Ectodermal cell (in vitro differentiated cells): Measurements from ENCODE around the gene EML1.

Experiments used
- H3K27ac ChIP-seq: 2 replicates; pipeline ENCODE4 v1.7.0; 2013; ENCODE audit warnings: mild to moderate bottlenecking, low read depth, low read length; ENCODE audit not compliant: insufficient read depth, poor library complexity, severe bottlenecking
- H3K27me3 ChIP-seq: 2 replicates; pipeline ENCODE4 v1.7.0; 2013; ENCODE audit warnings: mild to moderate bottlenecking, low read length; ENCODE audit not compliant: insufficient read depth, control insufficient read depth, poor library complexity, severe bottlenecking
- H3K36me3 ChIP-seq: one replicate; pipeline ENCODE4 v1.7.0; 2013; ENCODE audit warnings: low read length; ENCODE audit not compliant: control insufficient read depth, insufficient read depth
- H3K4me1 ChIP-seq: one replicate; pipeline ENCODE4 v1.7.0; 2013; ENCODE audit warnings: low read length; ENCODE audit not compliant: control insufficient read depth, insufficient read depth
- H3K4me3 ChIP-seq: 2 replicates; pipeline ENCODE4 v1.7.0; 2013; ENCODE audit warnings: low read depth, low read length, control low read depth; ENCODE audit not compliant: insufficient read depth
- H3K9me3 ChIP-seq: 2 replicates; pipeline ENCODE4 v1.7.0; 2013; ENCODE audit warnings: mild to moderate bottlenecking, low read length, moderate library complexity; ENCODE audit not compliant: control insufficient read depth
- WGBS, 2 experiments: methylation state at CpG; one replicate each; pipeline ENCODE4 v1.1.7; 2013; ENCODE audit warnings: missing lambda C conversion rate in 2 of 2; 5-methylcytosine and 5-hydroxymethylcytosine counted together

EML1 gene

GRCh38 chr14:99896361-99896760 is 103.1 kb downstream of the EML1 start:
- no peaks in the 10 kb centered on the region for H3K9me3 ChIP-seq
- H3K36me3 ChIP-seq: peaks cover 11% of the 10 kb centered on the region
- H3K4me1 ChIP-seq: peaks cover 18% of the 10 kb centered on the region
- WGBS, 2 experiments: 84 to 86% methylated on average over 3 of the region's 3 CpGs
- H3K27ac ChIP-seq: no peak overlapping the region
- no peak overlapping the region for H3K4me3 ChIP-seq
- H3K27me3 ChIP-seq: no peaks in the 10 kb centered on the region

- 95 to 96% methylated on average over 4 to 6 of the region's 7 CpGs for WGBS, 2 experiments
- Histone ChIP-seq H3K27me3 (no peaks in the 10 kb centered on the region), H3K4me3 (no peak overlapping the region), H3K36me3 (peaks cover 38% of the 10 kb centered on the region), H3K9me3 (no peaks in the 10 kb centered on the region), H3K27ac (no peak overlapping the region), H3K4me1 (no peaks in the 10 kb centered on the region)
Measured at GRCh38 chr14:99899578-99900178, 106.5 kb downstream of the EML1 start.

GRCh38 chr14:99902925-99903324 is 109.7 kb downstream of the EML1 start:
- no peaks in the 10 kb centered on the region for H3K27me3 ChIP-seq
- H3K4me1 ChIP-seq: no peaks in the 10 kb centered on the region
- no peak overlapping the region for H3K4me3 ChIP-seq
- no peak overlapping the region for H3K27ac ChIP-seq
- no peaks in the 10 kb centered on the region for H3K9me3 ChIP-seq
- H3K36me3 ChIP-seq: peaks cover 51% of the 10 kb centered on the region

GRCh38 chr14:99904506-99904905 is 111.3 kb downstream of the EML1 start:
- H3K9me3 ChIP-seq: no peaks in the 10 kb centered on the region
- no peak overlapping the region for H3K27ac ChIP-seq
- no peak overlapping the region for H3K4me3 ChIP-seq
- 91 to 97% methylated on average over 2 of the region's 2 CpGs for WGBS, 2 experiments
- peaks cover 53% of the 10 kb centered on the region for H3K36me3 ChIP-seq
- H3K27me3 ChIP-seq: no peaks in the 10 kb centered on the region
- no peaks in the 10 kb centered on the region for H3K4me1 ChIP-seq

GRCh38 chr14:99905121-99905520 is 111.9 kb downstream of the EML1 start:
- H3K27ac ChIP-seq: no peak overlapping the region
- H3K36me3 ChIP-seq: peaks cover 55% of the 10 kb centered on the region
- H3K27me3 ChIP-seq: no peaks in the 10 kb centered on the region
- no peaks in the 10 kb centered on the region for H3K4me1 ChIP-seq
- WGBS, 2 experiments: 93% methylated on average over 5 of the region's 5 CpGs
- H3K4me3 ChIP-seq: no peak overlapping the region
- no peaks in the 10 kb centered on the region for H3K9me3 ChIP-seq

- Histone ChIP-seq H3K4me1 (no peaks in the 10 kb centered on the region), H3K27ac (no peak overlapping the region), H3K9me3 (no peaks in the 10 kb centered on the region), H3K36me3 (peaks cover 28% of the 10 kb centered on the region), H3K4me3 (no peak overlapping the region), H3K27me3 (no peaks in the 10 kb centered on the region)
- 95% methylated on average over 24 of the region's 24 CpGs for WGBS, 2 experiments
Measured at GRCh38 chr14:99907761-99908652, 114.8 kb downstream of the EML1 start.

- Histone ChIP-seq H3K4me1 (no peaks in the 10 kb centered on the region), H3K36me3 (peaks cover 22% of the 10 kb centered on the region), H3K9me3 (no peaks in the 10 kb centered on the region), H3K4me3 (no peak overlapping the region), H3K27ac (no peak overlapping the region), H3K27me3 (no peaks in the 10 kb centered on the region)
- WGBS, 2 experiments: 90 to 92% methylated on average over 7 of the region's 7 CpGs
Measured at GRCh38 chr14:99908653-99909250, 115.5 kb downstream of the EML1 start.

GRCh38 chr14:99909513-99910064 is 116.4 kb downstream of the EML1 start:
- Histone ChIP-seq H3K27me3 (no peaks in the 10 kb centered on the region), H3K4me1 (no peaks in the 10 kb centered on the region), H3K4me3 (no peak overlapping the region), H3K9me3 (no peaks in the 10 kb centered on the region), H3K27ac (no peak overlapping the region), H3K36me3 (peaks cover 26% of the 10 kb centered on the region)
- WGBS, 2 experiments: 91 to 92% methylated on average over 12 of the region's 12 CpGs

GRCh38 chr14:99910337-99911309 is 117.4 kb downstream of the EML1 start:
- no peak overlapping the region for H3K4me3 ChIP-seq
- no peaks in the 10 kb centered on the region for H3K4me1 ChIP-seq
- H3K27me3 ChIP-seq: no peaks in the 10 kb centered on the region
- H3K9me3 ChIP-seq: no peaks in the 10 kb centered on the region
- H3K36me3 ChIP-seq: peaks cover 17% of the 10 kb centered on the region
- H3K27ac ChIP-seq: no peak overlapping the region
- 93 to 94% methylated on average over 11 of the region's 11 CpGs for WGBS, 2 experiments
